Skeletal muscle satellite cell (primary cell): Measurements from ENCODE around the gene WIPF3.

Experiments
- H3K27me3 ChIP-seq: 2 replicates; pipeline ENCODE4 v1.7.0; 2013; ENCODE audit warnings: low read length; ENCODE audit not compliant: control insufficient read depth, insufficient read depth
- H3K36me3 ChIP-seq: 2 replicates; pipeline ENCODE4 v1.7.0; 2013; ENCODE audit warnings: mild to moderate bottlenecking, control low read depth, low read length; ENCODE audit not compliant: insufficient read depth
- H3K4me1 ChIP-seq: 2 replicates; pipeline ENCODE4 v1.7.0; 2013; ENCODE audit warnings: low read length; ENCODE audit not compliant: control insufficient read depth, insufficient read depth
- H3K4me2 ChIP-seq: 2 replicates; pipeline ENCODE4 v1.7.0; 2013; ENCODE audit warnings: mild to moderate bottlenecking, low read length
- H3K4me3 ChIP-seq: 2 replicates; pipeline ENCODE4 v1.7.0; 2013; ENCODE audit warnings: low read length
- H3K9ac ChIP-seq: 2 replicates; pipeline ENCODE4 v1.7.0; 2013; ENCODE audit warnings: mild to moderate bottlenecking, low read depth, low read length, moderate library complexity
- H3K9me3 ChIP-seq: replicated peaks from 2 replicates; pipeline ENCODE4 v1.7.0; 2013; ENCODE audit warnings: mild to moderate bottlenecking, control low read depth, low read length

Gene WIPF3

DNA sequence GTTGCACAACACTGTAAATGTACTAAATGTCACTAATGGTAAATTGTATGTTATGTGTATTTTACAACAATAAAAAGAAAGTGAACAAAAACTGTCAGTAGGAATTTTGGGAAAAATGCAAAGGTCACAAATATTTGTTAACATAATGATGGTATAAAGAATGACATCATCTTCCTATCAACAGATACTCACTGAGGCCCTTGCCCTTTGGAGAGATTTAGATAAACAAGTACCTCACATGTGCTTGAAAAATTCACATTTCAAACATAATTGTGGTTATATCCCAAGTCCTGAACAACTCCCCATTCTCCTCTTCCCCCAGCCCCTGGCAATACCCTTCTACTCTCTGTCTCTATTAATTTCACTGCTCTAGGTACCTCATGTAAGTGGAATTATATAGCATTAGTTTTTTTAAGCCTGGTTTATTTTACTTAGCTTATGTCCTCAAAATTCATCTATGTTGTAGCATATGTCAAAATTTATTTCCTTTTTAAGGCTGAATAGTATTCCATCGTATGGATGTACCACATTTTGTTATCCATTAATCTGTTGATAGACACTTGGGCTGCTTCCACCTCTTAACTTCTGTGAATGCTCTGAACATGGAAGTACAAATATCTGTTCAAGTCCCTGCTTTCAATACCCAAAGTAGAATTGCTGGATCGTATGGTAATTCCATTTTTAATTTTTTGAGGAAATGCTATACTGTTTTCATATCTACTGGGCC, 90.5 kb downstream of the WIPF3 start:
- Histone ChIP-seq H3K4me1 (no peaks in the 10 kb centered on the region), H3K36me3 (no peaks in the 10 kb centered on the region), H3K9ac (no peak overlapping the region), H3K4me3 (no peak overlapping the region), H3K4me2 (no peak overlapping the region), H3K9me3 (no peaks in the 10 kb centered on the region), H3K27me3 (no peaks in the 10 kb centered on the region)

DNA sequence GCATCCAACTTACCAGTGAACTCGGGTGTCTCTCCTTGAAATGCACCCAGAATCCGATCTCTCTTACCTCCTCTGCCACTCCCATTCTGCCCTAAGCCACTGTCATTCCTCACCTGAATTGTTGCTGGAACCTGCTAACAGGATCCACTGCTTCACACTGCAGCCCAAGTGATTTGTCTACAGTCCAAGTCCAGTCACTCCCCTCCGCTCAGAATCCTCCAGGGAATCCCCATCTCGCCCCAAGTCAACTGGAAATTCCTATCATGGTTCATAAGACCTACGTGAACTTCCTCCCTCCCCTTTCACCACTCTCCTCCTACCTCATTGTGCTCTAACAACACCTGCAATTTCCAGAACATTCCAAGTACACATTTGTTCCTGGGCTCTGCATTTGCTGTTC, 92.0 kb downstream of the WIPF3 start:
- no peaks in the 10 kb centered on the region for H3K36me3 ChIP-seq
- H3K9ac ChIP-seq: no peak overlapping the region
- no peak overlapping the region for H3K4me2 ChIP-seq
- no peaks in the 10 kb centered on the region for H3K9me3 ChIP-seq
- no peaks in the 10 kb centered on the region for H3K4me1 ChIP-seq
- H3K4me3 ChIP-seq: no peak overlapping the region
- no peaks in the 10 kb centered on the region for H3K27me3 ChIP-seq

DNA sequence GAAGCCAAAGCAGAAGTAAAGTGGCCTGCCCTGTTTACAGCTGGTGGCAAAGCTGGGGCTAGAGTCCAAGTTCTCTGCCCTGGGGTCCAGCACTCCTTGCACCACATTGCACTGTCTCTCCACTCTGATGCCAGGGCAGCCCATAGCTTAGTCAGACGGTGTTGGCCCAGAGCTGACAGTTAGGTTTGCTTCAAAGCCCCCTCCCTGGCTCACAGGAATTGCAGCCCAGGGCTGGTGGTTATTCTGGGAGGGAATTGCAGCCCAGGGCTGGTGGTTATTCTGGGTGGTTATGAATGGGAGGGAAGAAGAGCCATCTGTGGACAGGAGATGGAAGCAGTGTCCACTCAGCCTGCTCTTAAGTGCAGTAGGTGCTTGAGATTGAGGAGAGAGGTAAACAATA, 94.4 kb downstream of the WIPF3 start:
- no peaks in the 10 kb centered on the region for H3K27me3 ChIP-seq
- H3K4me2 ChIP-seq: no peak overlapping the region
- H3K9ac ChIP-seq: no peak overlapping the region
- H3K4me3 ChIP-seq: no peak overlapping the region
- H3K9me3 ChIP-seq: no peaks in the 10 kb centered on the region
- H3K36me3 ChIP-seq: no peaks in the 10 kb centered on the region
- no peaks in the 10 kb centered on the region for H3K4me1 ChIP-seq

DNA sequence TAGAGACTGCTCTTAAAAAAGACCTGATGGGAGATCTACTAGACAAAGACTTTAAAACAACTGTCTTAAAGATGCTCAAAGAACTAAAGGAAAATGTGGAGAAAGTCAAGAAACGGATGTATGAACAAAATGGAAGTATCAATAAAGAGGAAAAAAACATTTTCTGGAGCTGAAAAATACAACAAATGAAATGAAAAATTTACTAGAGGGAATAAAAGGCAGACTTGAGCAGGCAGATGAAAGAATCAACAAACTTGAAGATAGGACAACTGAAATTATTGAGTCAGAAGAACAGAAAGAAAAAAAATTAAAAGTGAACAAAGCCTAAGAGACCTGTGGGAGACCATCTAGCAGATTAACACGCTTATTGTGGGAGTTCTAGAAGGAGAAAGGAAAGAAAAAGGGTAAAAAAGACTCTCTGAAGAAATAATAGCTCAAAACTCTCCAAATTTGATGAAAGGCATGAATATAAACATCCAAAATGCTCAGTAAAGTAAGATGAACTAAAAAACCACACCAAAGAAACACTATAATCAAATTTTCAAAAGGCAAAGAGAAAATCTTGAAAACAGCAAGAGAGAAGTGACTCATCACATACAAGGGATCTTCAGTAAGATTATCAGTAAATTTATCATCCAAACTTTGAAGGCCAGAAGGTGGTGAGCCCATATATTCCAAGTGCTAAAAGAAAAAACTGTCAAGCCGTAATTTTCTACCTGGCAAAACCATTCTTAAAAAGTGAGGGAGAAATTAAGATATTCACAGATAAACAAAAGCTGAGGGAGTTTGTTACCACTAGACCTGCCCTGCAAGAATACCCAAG, 100.1 kb downstream of the WIPF3 start:
- H3K36me3 ChIP-seq: no peaks in the 10 kb centered on the region
- no peak overlapping the region for H3K4me2 ChIP-seq
- no peak overlapping the region for H3K9ac ChIP-seq
- no peak overlapping the region for H3K4me3 ChIP-seq
- H3K4me1 ChIP-seq: no peaks in the 10 kb centered on the region
- H3K9me3 ChIP-seq: no peaks in the 10 kb centered on the region
- no peaks in the 10 kb centered on the region for H3K27me3 ChIP-seq

DNA sequence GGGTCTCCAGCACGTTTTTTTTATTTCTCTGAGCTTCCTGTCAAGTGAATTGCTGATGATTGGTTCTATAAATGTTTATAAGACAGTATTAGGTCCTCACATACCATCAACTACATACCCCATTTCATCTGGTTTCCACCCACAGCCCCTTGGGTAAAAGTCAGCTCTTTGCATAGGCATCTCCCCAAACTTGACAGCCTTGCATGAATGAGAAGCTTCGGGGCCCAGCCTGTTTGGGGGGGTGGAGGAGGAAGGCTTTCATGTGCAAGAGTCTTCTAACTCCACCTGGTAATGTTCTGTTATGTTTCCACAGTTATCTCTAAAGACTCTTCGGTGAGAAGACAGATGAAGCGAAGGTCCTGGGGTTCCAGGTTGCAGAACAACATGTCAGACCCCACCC, 107.9 kb downstream of the WIPF3 start:
- H3K9ac ChIP-seq: no peak overlapping the region
- H3K36me3 ChIP-seq: peaks cover 6% of the 10 kb centered on the region
- no peaks in the 10 kb centered on the region for H3K27me3 ChIP-seq
- H3K4me3 ChIP-seq: no peak overlapping the region
- H3K4me2 ChIP-seq: no peak overlapping the region
- peaks cover 8% of the 10 kb centered on the region for H3K4me1 ChIP-seq
- H3K9me3 ChIP-seq: no peaks in the 10 kb centered on the region

DNA sequence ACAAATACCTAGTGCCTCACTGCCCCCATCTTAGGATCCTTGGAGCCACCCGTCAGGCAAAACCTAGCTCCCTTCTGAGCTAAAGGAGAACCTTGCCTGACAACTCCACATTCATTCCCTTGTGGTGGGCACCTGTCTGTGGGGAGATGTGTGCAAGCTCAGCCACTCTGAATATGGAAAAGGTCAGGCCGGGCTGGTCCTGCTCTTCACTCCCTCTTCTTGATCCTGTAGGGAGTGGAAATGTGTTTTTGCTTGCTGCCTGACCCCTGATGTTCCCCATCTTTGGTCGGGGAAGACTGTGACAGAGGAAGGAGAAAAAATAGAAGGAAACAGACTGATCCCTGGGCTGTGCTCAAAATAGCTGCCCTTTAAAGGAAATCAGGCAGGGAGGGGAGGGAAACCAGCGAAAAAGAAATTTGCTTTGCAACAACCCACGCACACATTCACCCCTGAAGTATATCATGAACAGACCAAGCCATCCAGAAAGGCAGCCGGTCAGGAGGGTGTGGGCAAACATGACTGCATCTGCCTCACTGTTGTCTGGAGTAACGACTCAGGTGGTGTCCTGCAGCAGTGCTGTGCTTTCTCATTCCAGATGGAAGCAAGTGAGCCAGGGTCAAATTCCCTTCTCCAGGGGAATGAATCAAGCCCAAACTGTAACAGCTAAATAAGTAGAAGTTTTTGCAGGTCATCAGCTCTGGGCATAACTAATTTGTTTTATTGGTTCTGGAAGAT, 109.3 kb downstream of the WIPF3 start:
- Histone ChIP-seq H3K36me3 (peaks cover 16% of the 10 kb centered on the region), H3K9ac (no peak overlapping the region), H3K4me1 (peaks cover 8% of the 10 kb centered on the region), H3K27me3 (no peaks in the 10 kb centered on the region), H3K4me3 (no peak overlapping the region), H3K4me2 (no peak overlapping the region), H3K9me3 (no peaks in the 10 kb centered on the region)

DNA sequence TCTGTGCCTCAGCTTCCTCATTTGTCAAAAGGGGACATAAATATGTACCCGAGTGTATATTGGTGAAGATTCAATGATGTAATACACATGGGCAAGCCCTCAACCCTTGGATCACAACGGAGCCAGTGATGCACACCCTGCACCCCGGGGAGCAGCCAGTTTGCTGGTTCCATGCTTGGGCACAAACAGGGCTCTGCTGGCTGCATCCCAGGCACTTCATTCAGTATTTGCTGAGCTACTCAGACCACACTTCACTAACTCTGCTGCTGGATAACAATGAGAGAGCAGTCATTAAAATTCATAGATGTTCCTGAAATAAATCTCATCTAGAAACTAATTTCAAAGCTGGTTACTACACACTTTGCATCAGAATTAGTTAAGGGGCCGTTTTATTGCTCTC, 111.3 kb downstream of the WIPF3 start:
- Histone ChIP-seq H3K9ac (no peak overlapping the region), H3K4me3 (no peak overlapping the region), H3K4me2 (no peak overlapping the region), H3K4me1 (peaks cover 8% of the 10 kb centered on the region), H3K27me3 (no peaks in the 10 kb centered on the region), H3K9me3 (no peaks in the 10 kb centered on the region), H3K36me3 (peaks cover 27% of the 10 kb centered on the region)

DNA sequence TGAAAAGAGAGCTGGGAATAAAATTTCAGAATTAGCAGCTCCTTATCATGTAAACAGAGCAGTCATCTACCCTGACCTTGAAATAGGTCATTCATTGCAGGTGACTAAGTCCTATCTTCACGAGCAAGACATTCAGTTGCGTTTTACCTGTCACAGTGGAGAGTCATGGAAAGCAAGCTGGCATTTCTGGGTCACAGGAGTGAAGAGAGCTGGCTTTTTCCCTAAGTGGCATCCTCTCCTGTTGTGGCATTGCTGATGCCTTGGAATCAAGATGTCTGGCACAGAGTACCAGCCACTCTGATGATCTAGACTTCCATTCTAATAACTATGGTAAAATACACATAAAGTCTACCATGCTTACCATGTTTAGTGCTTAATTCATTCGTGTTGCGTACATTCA, 112.5 kb downstream of the WIPF3 start:
- H3K9ac ChIP-seq: no peak overlapping the region
- H3K9me3 ChIP-seq: no peaks in the 10 kb centered on the region
- H3K27me3 ChIP-seq: no peaks in the 10 kb centered on the region
- H3K4me2 ChIP-seq: no peak overlapping the region
- H3K4me3 ChIP-seq: no peak overlapping the region
- H3K4me1 ChIP-seq: peaks cover 8% of the 10 kb centered on the region
- H3K36me3 ChIP-seq: peaks cover 39% of the 10 kb centered on the region

DNA sequence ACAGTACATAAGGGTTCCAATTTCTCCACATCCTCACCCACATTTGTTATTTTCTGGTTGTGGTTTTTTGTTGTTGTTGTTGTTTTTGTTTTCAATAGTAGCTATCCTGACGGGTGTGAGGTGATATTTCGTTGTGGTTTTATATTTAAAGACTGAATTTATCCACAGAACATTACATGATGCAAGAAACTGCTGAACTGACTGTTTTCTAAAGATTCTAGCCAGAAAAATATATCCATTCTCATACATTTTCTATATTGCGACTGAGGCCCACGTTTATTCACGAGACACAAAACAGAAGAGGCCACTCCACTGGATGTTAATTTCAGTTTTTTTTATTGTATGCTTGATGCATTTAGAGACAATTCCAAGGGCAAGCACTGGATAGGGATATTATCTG, 113.5 kb downstream of the WIPF3 start:
- Histone ChIP-seq H3K27me3 (no peaks in the 10 kb centered on the region), H3K4me1 (peaks cover 8% of the 10 kb centered on the region), H3K9me3 (no peaks in the 10 kb centered on the region), H3K4me2 (no peak overlapping the region), H3K4me3 (no peak overlapping the region), H3K36me3 (peaks cover 42% of the 10 kb centered on the region), H3K9ac (no peak overlapping the region)

DNA sequence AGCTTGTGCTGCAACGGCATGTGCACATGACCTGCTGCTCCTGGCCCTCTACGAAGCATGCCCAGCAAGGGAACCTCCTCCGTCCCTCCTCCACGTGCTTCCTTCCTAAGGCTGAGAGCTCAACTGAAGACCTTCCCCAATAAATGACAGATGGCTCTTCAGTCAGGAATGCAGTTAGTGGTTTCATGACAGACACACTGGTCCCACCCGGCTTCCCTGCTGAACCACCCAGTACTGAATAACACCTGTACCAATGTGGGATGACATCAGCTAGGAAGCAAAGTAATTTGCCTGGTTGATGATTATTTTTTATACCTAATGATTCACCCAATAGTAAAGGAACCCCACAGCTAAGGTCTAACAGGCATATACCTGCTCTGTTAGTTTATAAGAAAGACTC, 114.2 kb downstream of the WIPF3 start:
- Histone ChIP-seq H3K36me3 (peaks cover 49% of the 10 kb centered on the region), H3K9ac (no peak overlapping the region), H3K4me3 (no peak overlapping the region), H3K27me3 (no peaks in the 10 kb centered on the region), H3K9me3 (no peaks in the 10 kb centered on the region), H3K4me1 (peaks cover 8% of the 10 kb centered on the region), H3K4me2 (no peak overlapping the region)

DNA sequence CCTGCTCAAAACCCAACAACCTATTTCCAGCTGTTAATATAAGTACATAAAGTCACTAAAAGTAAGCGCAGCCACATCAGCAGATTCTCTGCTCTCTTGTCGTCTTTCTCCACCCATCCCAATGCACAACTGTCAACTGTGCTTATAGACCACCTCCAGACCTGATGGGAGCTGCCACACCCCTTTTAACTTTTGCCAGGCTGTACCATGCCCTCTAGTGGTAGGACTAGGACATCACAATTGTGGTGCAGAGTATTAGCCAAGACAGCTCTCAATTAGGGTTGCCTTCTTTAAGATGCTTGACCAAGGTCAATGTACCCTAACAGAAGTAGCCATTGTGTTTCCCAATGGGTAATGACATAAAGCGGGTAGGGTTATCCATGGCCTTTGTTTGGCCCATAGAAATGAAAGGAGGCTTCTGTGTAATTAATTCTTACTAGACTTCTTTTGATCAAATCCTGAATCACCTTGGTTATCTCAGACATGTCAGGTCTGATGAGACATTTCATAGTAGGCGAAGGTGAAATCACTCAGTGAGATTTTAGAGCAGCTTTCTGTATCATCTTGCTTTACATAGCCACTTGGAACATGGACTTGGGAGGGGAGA, 115.2 kb downstream of the WIPF3 start:
- no peaks in the 10 kb centered on the region for H3K4me1 ChIP-seq

More for the DNA sequence above, 115.2 kb downstream of the WIPF3 start:
- Histone ChIP-seq H3K27me3 (no peaks in the 10 kb centered on the region), H3K9ac (no peak overlapping the region), H3K4me2 (no peak overlapping the region), H3K36me3 (peaks cover 56% of the 10 kb centered on the region), H3K4me3 (no peak overlapping the region), H3K9me3 (no peaks in the 10 kb centered on the region)
